A375 (cell line): ENCODE measurements around the gene SKOR2. TPM values are rescaled to one million over a fixed set of nuclear protein-coding genes. Genes with fewer than 3 reads are reported as not detected.

Source experiments
- small RNA-seq: library from RNA; depleted of rRNA; stranded (forward); fragments of <200 nt; gene quantifications from one replicate; pipeline ENCODE3, GENCODE V24; 2014
- total RNA-seq: library from RNA; depleted of rRNA; stranded (reverse); fragments of >200 nt; shearing (Covaris generic); gene quantifications from 2 replicates; pipeline ENCODE4 v1.2.3, GENCODE V29; 2014; rRNA removed

Gene SKOR2, protein sequence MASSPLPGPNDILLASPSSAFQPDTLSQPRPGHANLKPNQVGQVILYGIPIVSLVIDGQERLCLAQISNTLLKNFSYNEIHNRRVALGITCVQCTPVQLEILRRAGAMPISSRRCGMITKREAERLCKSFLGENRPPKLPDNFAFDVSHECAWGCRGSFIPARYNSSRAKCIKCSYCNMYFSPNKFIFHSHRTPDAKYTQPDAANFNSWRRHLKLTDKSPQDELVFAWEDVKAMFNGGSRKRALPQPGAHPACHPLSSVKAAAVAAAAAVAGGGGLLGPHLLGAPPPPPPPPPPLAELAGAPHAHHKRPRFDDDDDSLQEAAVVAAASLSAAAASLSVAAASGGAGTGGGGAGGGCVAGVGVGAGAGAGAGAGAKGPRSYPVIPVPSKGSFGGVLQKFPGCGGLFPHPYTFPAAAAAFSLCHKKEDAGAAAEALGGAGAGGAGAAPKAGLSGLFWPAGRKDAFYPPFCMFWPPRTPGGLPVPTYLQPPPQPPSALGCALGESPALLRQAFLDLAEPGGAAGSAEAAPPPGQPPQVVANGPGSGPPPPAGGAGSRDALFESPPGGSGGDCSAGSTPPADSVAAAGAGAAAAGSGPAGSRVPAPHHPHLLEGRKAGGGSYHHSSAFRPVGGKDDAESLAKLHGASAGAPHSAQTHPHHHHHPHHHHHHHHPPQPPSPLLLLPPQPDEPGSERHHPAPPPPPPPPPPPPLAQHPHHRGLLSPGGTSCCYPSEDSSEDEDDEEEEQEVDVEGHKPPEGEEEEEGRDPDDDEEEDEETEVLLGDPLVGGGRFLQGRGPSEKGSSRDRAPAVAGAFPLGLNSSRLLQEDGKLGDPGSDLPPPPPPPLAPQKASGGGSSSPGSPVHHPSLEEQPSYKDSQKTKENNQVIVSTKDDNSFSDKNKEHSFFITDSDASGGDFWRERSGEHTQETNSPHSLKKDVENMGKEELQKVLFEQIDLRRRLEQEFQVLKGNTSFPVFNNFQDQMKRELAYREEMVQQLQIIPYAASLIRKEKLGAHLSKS
- total RNA-seq = not detected in 2 replicates

DNA sequence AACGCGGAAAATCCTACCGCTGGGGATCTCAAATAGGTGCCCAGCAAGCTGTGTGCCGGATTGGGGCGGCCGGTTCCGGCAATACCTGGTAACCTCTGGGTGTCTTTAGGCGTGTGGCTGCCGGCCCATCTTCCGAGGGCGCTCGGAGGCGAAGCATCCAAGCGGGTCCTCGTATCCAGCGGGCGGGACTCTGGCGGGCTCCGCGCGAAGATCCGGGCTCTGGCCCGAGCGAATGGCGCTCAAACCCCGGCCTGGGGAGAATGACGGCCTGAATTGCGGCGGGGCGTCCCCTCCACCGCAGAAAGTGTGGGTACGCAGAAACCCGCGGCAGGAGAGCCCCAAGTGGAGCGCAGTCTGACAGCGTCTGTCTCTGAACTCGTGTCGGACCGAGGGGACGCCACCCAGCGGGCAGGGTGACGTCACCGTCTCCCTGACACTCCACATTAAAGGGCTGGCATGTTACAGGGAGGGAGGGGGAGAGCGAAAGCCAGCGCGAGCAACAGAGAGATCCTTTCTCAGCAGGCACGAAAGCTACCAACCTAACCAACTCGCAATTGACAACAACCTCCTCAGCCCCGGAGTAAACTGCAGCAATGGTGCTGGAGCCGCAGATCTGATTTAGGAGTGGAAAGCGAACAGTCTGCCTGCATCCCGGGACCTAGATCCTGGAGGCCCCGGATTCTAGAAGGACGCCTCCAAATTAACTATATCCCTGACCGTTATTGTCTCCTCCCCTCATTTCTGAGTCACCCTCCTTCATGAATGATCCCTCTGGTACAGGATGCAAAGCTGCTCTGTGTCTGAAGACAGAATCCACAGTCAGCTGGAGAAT is at the start of gene SKOR2:
Gene SKOR2, minus strand, starts transcription at position 372 of the 832 bp plus-strand sequence. CDS start 2,477 bp downstream, outside the sequence.

DNA sequence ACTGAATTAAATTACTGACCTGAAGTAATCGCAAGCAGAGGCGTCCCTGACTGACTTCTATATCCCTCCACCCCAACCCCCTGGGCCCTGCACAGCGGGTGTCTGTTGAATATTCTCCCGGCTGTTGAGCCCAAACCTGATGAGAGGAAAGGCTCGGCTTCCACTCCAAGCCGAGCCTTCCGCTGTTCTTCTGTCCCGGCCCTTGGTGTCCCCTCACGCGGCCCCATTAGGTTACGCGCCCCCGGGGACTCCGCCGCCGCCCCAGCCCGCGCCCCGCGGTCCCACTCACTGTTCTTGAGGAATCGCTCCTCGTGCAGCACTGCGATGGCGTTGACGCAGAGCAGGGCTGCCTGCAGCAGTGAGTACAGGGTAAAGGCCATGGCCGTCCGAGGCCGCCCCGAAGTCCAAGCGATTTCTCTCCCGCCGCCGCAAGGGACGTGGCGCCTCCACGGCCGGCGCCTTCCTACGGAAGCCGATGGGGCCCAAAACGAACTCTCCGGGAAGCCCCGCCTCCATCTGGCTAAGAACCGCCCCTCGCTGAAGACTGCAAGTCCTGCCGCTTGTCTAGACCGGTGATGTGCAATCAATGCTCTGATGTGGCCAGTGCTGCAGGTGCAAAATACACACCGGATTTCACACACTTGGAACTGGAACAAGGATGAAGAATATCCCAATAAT is 75.4 kb downstream of the SKOR2 start, which contains the start of gene IER3IP1:
Gene IER3IP1, minus strand, starts transcription at position 467 of the 678 bp plus-strand sequence. Its CDS starts 87 bp downstream, at position 380.

Small RNAs within 50 kb of the gene (small RNA-seq; reads per million reads assigned to genes)
- not detected for gene RNU6-1131P

Other genes starting within 250 kb of the SKOR2 start
- gene ELOA2, start 216.0 kb downstream of the SKOR2 start, total RNA-seq = not detected in 2 replicates
- 11.5 and 17.5 TPM in 2 replicates for gene HDHD2, start 101.2 kb downstream of the SKOR2 start, total RNA-seq
- gene IER3IP1, start 75.3 kb downstream of the SKOR2 start, total RNA-seq = 31.6 and 32.7 TPM in 2 replicates